OCI-LY1 (cell line): Measurements from ENCODE around the gene HOXC10.

ENCODE experiments used
- H2AFZ ChIP-seq: fragments of 200-600 bp; sonication (generic), shearing (Covaris generic); 2 replicates; pipeline ENCODE4 v1.6.0; 2014; ENCODE audit warnings: antibody characterized with exemption, mild to moderate bottlenecking, low read length
- H3F3A ChIP-seq: fragments of 200-600 bp; sonication (generic), shearing (Covaris generic); 2 replicates; pipeline ENCODE4 v1.6.0; 2014; ENCODE audit warnings: mild to moderate bottlenecking, antibody characterized with exemption, low read length, moderate library complexity; ENCODE audit not compliant: insufficient read depth
- H3K27ac ChIP-seq: fragments of 200-600 bp; sonication (generic); 2 replicates; pipeline ENCODE4 v1.5.1; 2014; ENCODE audit warnings: low read length, mixed run types, mild to moderate bottlenecking, low read depth; ENCODE audit not compliant: poor library complexity, severe bottlenecking
- H3K27me3 ChIP-seq: fragments of 200-600 bp; sonication (generic); 2 replicates; pipeline ENCODE4 v1.6.0; 2014; ENCODE audit warnings: antibody characterized with exemption, mild to moderate bottlenecking, low read length, moderate library complexity; ENCODE audit not compliant: insufficient read depth
- H3K36me3 ChIP-seq: fragments of 200-600 bp; sonication (generic); 2 replicates; pipeline ENCODE4 v1.6.1; 2014; ENCODE audit warnings: mild to moderate bottlenecking, antibody characterized with exemption, low read length, moderate library complexity, mixed read lengths; ENCODE audit not compliant: insufficient read depth
- H3K4me1 ChIP-seq: fragments of 200-600 bp; sonication (generic); 2 replicates; pipeline ENCODE4 v1.5.1; 2014; ENCODE audit warnings: mild to moderate bottlenecking, low read length, moderate library complexity; ENCODE audit not compliant: insufficient read depth, severe bottlenecking
- H3K4me2 ChIP-seq: fragments of 200-600 bp; sonication (generic), shearing (Covaris generic); 2 replicates; pipeline ENCODE4 v1.6.1; 2014; ENCODE audit warnings: low read length
- H3K4me3 ChIP-seq: fragments of 200-600 bp; sonication (generic); 2 replicates; pipeline ENCODE4 v1.5.1; 2014; ENCODE audit warnings: low read length, low read depth, mild to moderate bottlenecking, mixed read lengths; ENCODE audit not compliant: poor library complexity, severe bottlenecking
- H3K79me2 ChIP-seq: fragments of 200-600 bp; shearing (Covaris generic); 2 replicates; pipeline ENCODE4 v1.6.1; 2016; ENCODE audit warnings: mixed run types, low read length, mixed read lengths; ENCODE audit not compliant: insufficient read depth
- H3K9ac ChIP-seq: fragments of 200-600 bp; sonication (generic), shearing (Covaris generic); 2 replicates; pipeline ENCODE4 v1.6.1; 2014; ENCODE audit warnings: mild to moderate bottlenecking, low read length, mixed read lengths
- H3K9me2 ChIP-seq: fragments of 200-600 bp; sonication (generic), shearing (Covaris generic); 2 replicates; pipeline ENCODE4 v1.6.1; 2014; ENCODE audit warnings: low read depth, mild to moderate bottlenecking, low read length, mixed read lengths
- H3K9me3 ChIP-seq: fragments of 200-600 bp; shearing (Covaris generic); 2 replicates; pipeline ENCODE4 v1.6.1; 2014; ENCODE audit warnings: low read length, mixed read lengths
- H4K20me1 ChIP-seq: fragments of 200-600 bp; sonication (generic), shearing (Covaris generic); 2 replicates; pipeline ENCODE4 v1.6.0; 2016; ENCODE audit warnings: mild to moderate bottlenecking, low read length; ENCODE audit not compliant: insufficient read depth
- CTCF ChIP-seq: fragments of 200-600 bp; sonication (generic), shearing (Covaris generic); IDR thresholded peaks from 2 replicates; pipeline ENCODE4 v1.5.1; 2017; ENCODE audit warnings: mild to moderate bottlenecking, antibody characterized with exemption, low read length, moderate library complexity, mixed read lengths
- EZH2 ChIP-seq: fragments of 200-600 bp; sonication (generic), shearing (Covaris generic); IDR thresholded peaks from 2 replicates; pipeline ENCODE4 v1.8.0; 2017; ENCODE audit warnings: borderline replicate concordance, mixed run types, mild to moderate bottlenecking, antibody characterized with exemption, low read length, moderate library complexity, mixed read lengths

HOXC10 gene

GRCh38 chr12:53974084-53975063 is 10.6 kb upstream of the HOXC10 start, which contains the start of gene HOTAIR:
Gene HOTAIR (minus strand): TSS chr12:53974954.
- Histone ChIP-seq H3K27ac (no peak within 1 kb of the TSS), H3K9me2 (no peaks in the 10 kb centered on the region), H3K79me2 (no peaks in the 10 kb centered on the region), H3K4me2 (no peak within 1 kb of the TSS), H4K20me1 (no peaks in the 10 kb centered on the region), H3K9ac (no peak within 1 kb of the TSS), H3K4me1 (peaks cover 3% of the 10 kb centered on the region), H3K27me3 (no peaks in the 10 kb centered on the region), H3K9me3 (no peaks in the 10 kb centered on the region), H3K36me3 (no peaks in the 10 kb centered on the region), H2AFZ (no peak within 1 kb of the TSS), H3K4me3 (no peak within 1 kb of the TSS), H3F3A (no peaks in the 10 kb centered on the region)
- TF ChIP-seq EZH2 (no peak), CTCF (no peak)

GRCh38 chr12:53975064-53975471 is 9.9 kb upstream of the HOXC10 start:
- Histone ChIP-seq H3K9ac (no peak overlapping the region), H3K4me3 (no peak overlapping the region), H4K20me1 (no peaks in the 10 kb centered on the region), H3K79me2 (no peaks in the 10 kb centered on the region), H2AFZ (no peak overlapping the region), H3K27me3 (no peaks in the 10 kb centered on the region), H3K36me3 (no peaks in the 10 kb centered on the region), H3K9me2 (no peaks in the 10 kb centered on the region), H3K27ac (no peak overlapping the region), H3K4me2 (no peak overlapping the region), H3F3A (no peaks in the 10 kb centered on the region), H3K4me1 (peaks cover 3% of the 10 kb centered on the region), H3K9me3 (no peaks in the 10 kb centered on the region)
- TF ChIP-seq CTCF (no peak), EZH2 (no peak)

- TF ChIP-seq CTCF (no peak), EZH2 (no peak)
- H3K27ac ChIP-seq, result no peak overlapping the region
- H3K4me2 ChIP-seq, result no peak overlapping the region
- peaks cover 3% of the 10 kb centered on the region for H3K4me1 ChIP-seq
- no peaks in the 10 kb centered on the region for H3K9me3 ChIP-seq
- no peaks in the 10 kb centered on the region for H3K36me3 ChIP-seq
- H3K9me2 ChIP-seq, result no peaks in the 10 kb centered on the region
- H3K79me2 ChIP-seq, result no peaks in the 10 kb centered on the region
- H4K20me1 ChIP-seq, result no peaks in the 10 kb centered on the region
- no peaks in the 10 kb centered on the region for H3K27me3 ChIP-seq
- H2AFZ ChIP-seq, result no peak overlapping the region
- no peaks in the 10 kb centered on the region for H3F3A ChIP-seq
- no peak overlapping the region for H3K4me3 ChIP-seq
- H3K9ac ChIP-seq, result no peak overlapping the region
Observed at GRCh38 chr12:53975479-53976152, 9.3 kb upstream of the HOXC10 start.
